HG03103 (cell line): ENCODE results near the gene ANKRD39.

Source experiments
- ATAC-seq: cut with Tn5 transposase; IDR thresholded peaks from one replicate; pipeline ENCODE4 v1.9.1; 2021; ENCODE audit warnings: low read depth; ENCODE audit not compliant: unreplicated experiment

Gene ANKRD39

DNA sequence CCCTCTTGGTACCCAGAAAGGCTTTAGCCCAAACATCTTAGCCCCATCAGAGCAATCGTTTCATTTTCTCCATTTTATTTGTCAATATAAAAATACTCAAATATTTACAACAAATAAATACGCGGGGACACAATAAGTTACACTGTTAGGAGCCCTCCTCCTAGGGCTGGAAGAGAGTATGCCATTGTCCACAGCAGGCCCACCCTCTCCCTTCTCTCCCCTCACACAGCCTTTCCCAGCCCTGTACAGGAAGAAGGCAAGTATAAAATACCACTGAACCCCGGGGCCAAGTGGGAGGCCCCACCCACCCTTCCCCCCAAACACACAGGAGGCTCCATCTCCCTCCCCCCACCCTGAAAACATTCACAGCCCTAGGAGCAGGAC, 1.9 kb upstream of the ANKRD39 start:
- no peak for ATAC-seq

DNA sequence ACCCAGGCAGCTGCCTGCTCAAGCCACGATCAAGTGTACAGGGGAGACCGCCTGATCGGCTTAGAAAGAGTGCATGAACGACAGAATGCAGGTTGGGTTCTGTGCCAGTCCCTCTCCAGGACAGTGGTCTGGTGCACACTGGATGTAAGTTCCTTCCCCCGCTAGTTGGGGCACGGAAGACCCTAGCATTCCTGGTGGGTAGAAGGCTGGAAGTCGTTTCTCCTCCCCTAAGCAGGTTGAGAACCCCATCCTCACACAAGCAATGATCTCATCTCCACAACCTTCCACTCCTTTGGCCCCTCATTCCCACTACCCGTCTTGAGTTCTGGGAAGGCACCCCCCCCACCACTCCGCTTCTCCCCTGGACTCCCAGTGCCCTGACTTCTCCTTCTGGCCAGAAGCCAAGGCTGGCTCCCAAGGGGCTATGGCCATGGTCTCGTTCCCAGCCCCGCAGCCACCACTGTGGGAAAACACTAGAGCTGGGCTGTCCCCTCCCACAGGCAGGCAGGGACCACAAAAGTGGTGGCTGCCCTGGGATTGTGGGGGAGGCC, 1.4 kb upstream of the ANKRD39 start:
- ATAC-seq, result no peak

DNA sequence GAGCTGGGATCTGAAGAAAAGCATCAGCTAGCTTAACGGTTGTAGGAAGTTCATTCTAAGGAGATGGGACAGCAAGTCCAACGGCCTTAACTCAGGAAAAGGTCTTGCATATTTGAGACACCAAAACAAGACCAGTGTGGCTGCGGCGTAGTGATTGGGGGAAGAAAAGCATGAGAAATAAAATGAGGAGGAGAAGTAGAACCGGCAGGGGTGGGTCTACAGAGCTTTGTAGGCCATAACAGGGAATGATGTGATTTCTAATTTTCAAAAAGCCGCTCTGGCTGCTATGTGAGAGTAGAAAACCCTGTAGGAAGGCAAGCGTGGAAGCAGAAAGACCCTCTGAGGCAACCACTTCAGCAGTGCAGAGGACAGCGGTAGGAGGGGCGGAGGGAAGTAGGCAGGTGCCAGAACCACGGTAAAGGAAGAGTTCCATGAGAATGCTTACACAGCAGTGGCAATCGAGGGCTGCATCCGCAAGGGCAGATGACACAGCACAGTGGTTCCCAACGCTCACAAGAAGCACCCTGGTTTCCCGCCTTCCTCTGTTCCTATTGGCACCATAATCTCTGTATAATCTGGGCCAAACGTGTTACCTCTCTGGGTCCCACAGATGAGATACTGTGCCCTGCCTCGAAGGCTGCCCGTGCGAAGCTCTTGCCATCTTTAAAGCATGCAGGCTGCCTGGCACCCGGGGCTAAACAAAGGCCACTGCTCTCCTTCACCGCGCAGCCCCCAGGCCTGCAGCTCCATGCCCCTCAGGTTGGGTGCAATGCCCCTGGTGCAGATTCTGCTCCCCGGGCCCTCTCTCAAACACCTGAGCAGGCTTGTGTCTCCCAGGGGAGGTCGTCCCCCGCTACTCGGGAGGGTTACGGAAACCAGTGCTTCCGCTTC, 795 bp downstream of the ANKRD39 start:
- ATAC-seq, result no peak

DNA sequence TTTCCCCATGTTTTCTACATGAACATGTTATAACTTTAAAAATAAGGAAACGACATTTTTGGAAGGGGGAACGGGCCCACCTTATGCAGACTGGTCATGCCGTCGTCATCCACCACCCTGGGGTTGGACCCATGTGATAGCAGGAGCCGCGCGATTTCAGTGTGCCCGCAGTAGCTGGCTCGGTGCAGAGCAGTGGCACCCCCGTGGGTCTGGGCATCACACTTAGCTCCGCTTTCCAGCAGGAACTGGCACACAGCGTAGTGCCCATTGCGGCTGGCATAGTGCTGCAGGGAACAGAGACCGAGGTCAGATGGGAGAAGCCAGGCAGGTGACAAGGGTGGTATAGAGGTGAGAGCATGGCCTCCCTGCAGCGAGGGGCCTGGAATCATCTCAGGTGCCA, 4.5 kb downstream of the ANKRD39 start:
- no peak for ATAC-seq

DNA sequence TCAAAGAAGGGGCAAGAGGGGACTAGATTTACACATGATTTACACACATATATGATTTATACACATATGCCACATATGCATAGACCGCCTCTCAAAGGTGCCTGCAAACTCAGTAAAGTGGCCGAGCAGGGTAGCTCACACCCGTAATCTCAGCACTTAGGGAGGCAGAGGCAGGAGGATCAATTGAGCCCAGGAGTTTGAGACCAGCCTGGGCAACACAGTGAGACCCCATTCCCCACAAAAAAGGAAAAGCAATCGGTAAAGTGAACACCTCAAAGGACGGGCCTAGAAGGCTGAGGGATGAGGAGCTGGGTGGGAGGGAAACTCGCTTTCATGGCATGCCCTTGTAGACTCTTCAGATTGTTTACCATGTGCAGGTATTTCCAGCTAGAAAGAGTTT, 5.1 kb downstream of the ANKRD39 start:
- ATAC-seq, result no peak

DNA sequence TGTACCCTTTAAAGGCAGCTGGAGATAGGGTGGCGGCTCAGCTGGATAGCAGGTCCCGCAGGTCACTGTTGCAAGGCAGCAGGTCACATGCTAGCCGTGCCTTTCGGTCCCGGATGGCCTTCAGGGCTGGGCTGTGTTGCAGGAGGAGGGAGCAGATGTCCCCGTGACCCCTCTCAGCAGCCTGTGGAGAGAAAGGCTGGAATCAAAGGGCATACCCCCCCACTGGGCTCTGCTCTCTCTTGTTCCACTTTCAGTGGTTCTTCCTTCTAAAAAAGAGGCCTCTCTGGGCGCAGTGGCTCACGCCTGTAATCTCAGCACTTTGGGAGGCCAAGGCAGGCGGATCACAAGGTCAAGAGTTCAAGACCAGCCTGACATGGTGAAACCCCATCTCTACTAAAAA, 9.6 kb downstream of the ANKRD39 start:
- ATAC-seq, result no peak

DNA sequence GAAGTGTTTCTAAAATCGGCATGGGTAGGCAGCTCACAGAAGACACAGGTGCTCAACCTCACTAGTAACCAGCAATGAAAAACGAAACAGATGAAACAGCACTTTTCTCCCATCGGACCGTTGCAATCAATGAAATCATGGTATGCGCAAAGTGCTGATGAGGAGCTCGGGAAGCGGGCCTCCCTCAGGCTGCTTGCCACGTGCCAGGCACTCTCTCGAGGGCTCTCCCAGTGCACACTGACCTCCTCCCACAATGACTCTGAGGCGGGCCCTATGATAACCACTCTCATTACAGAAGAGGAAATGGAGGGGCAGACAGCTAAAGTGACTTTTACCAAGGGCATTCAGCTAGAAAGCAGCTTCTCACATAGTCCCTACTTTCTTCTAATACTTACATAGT, 10.2 kb downstream of the ANKRD39 start:
- ATAC-seq, result no peak

DNA sequence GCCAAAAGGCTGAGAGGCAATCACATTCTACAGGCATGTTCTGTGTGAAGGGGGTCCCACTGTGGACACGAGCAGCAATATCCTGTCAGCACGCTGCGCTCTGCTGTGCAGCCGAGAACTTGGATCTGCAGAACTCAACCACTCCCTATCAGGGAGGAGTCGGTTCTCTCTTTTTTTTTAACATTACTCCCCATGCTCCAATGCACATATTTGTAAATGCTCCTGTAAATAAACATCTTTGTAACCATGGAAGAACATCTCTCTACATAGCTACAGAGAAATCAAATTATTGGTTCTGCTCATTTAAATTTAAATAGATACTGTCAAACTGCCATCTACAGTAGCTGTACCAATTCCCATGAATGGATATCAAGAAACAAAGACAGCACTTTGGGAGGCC, 11.0 kb downstream of the ANKRD39 start:
- ATAC-seq, result no peak

DNA sequence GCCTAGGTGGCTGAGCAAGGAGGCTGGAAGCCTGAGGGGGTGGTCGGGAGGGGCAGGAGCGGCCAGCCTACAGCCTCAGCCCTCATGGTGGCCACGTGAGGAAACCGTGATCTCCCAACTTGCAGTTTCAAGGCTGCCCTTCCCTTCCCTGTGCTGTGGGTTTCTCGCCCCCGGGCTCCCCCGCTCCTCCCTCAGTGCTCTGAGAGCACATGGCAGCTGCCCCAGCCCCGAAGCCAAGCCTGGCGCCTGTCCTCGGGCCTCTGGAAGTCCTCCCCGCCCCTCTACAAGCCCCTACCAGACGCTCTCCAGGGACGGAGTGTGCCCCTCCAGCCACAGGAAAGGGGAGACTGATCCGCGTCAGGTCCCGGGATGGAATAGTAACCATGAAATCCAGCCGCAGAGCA, 13.4 kb downstream of the ANKRD39 start:
- ATAC-seq, result no peak

DNA sequence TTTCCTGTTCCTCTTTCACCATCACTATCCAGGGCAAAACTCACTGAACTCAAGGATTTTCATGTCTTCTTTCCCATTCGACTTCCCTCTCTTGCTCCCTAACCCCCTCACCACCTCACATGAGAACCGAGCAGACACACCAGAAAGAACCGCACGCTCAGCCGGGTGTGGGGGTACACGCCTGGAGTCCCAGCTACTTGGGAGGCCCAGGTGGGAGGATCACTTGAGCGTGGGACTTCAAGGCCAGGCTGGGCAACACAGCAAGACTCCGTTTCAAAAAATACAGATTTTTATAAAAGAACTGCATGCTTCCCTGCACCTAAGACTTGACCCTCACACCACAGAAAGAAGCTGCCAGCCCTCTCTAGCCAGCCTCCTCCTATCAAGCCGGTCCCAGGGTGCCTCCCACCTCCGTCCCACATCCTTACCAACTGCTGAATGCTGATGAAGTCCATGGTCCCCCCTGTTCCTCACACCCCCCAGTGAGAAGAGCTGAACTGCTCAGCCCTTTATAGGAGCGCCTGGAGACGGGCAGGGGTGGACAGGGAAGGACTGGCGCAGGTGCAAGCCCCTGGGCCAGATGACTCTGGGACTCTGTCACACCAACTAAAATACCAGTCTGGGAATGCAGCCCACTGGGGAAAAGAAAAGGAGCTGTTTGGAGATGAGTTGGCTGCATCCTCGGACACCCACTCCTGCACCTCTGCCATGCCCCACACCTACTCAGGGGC, 14.1 kb downstream of the ANKRD39 start, which contains the start of gene ANKRD23:
Gene ANKRD23 (minus strand): TSS at position 484 of the 731 bp plus-strand sequence. CDS start 29 bp downstream, at position 455.
- ATAC-seq, result no peak

DNA sequence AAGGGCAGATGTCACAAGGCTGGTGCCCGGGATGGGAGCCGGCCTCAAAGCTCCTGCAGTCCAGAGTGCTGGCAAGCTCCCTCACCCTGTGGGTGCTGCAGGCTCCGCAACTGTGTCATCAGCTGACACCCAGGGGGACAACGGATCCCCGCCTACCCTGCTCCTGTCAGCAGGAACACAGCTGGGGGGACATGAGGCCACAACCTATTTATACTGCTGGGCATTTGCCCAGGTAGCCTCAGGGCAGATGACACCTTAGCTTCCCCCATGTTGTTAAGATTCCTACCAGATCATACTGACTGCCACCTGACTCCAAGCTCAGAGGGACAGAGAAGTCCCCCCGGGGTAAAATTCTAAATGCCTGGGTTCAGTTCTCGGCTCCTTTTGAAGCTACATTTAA, 15.2 kb downstream of the ANKRD39 start:
- no peak for ATAC-seq

DNA sequence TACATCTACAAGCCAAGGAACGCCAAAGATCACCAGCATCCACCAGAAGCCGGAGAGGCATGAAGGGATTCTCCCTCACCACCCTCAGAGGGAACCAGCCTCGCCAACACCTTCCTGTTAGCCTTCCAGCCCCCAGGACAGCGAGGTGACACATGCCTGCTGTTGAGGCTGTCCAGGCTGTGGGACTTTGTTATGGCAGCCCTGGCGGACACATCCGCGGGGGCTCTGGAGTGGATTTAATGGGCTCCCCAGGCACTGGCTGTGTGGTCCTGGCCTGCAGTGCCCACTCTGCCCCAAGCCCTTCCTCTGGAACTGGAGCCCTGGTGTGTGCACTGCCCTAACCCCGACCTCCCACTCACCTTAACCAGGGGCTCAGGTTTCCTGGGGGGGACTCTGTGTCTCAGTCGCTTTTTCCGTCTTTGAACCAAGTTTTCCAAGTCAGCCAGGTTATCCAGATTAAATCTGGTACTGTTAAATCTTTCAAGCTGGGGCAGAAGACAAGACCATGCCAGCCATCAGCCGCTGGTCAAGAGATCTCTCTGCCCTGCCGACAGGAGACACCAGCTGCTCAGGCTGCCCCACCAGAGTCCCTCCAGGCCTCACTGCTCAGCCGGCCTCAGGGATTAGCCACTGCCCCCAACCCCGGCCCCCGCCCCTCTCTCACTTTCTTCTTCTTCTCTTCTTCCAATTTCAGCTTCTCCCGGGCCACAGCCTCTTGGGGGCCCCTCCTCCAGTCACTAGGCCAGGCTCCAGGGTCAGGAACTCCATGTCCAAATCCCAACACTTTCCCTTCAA, 15.9 kb downstream of the ANKRD39 start:
- ATAC-seq, result no peak

DNA sequence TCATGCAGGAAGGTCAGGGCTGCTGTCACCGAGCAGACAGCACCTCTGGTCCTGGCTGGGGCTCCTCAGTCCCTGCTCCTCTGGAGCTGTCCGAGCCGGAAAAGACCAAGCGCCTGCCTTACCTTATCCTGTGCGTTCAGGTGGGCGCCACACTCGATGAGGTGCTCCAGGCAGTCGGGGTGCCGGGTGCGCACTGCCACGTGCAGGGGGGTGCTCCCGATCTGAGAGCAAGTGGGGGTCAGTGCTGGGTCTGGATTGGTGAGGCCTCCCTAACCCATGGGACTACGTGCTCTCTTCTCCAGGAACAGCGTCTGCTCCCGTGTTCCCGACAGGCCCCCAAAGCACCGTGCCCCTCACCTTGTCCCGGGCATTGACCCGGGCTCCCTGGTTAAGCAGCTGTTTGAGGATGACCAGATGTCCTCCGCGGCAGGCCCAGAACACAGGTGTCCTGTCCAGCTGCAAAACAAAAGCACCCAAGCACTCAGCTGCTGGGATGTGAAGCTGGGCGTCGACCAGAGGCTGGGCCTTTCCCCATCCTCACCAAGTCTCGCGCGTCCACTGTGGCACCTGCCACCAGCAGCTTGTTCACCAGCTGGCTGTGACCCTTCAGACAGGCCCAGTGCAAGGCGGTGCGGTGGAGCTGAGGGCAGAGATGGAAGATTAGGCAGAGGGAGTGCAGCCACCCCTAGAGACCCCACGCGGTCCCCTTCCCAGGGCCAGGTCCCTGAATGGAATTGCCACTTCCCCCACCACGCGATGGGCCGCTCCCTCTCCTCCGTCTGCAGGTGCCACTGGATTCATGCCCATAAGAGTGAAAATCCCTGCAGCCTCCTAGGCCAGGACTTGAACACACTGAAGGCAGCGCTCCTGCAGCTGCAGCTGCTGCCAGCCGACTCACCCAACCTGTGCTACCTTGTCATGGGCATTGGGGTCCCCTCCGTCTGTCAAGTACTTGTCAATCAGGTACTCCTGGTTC, 17.7 kb downstream of the ANKRD39 start:
- ATAC-seq, result no peak

DNA sequence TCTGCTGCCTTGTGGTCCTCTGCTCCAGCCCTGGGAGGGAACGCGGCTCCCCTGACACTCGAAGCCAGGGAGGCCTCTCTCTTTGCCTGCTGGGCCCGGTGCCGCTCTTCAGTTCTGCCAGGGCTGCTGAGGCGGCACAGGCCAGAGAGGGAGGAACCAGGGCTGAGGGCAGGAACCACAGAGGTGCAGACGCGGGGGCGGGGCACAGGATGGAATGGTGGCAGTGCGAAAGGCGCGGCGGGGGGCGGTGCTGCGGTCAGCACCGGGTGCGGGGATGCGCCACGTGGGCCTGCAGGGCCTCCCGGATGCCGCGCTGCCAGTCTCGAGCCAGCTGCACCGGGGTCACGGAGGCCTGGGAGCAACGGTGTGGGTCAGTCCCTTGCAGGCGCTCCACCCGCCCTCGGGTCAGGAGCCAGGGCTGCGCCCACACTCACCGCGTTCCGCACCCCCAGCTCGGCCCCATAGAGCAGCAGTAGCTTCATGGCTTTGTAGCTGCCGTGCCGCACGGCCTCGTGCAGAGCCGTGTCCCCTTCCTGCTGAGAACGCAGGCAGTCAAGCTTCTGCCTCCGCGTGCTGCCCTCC, 18.4 kb downstream of the ANKRD39 start:
- ATAC-seq, result no peak

DNA sequence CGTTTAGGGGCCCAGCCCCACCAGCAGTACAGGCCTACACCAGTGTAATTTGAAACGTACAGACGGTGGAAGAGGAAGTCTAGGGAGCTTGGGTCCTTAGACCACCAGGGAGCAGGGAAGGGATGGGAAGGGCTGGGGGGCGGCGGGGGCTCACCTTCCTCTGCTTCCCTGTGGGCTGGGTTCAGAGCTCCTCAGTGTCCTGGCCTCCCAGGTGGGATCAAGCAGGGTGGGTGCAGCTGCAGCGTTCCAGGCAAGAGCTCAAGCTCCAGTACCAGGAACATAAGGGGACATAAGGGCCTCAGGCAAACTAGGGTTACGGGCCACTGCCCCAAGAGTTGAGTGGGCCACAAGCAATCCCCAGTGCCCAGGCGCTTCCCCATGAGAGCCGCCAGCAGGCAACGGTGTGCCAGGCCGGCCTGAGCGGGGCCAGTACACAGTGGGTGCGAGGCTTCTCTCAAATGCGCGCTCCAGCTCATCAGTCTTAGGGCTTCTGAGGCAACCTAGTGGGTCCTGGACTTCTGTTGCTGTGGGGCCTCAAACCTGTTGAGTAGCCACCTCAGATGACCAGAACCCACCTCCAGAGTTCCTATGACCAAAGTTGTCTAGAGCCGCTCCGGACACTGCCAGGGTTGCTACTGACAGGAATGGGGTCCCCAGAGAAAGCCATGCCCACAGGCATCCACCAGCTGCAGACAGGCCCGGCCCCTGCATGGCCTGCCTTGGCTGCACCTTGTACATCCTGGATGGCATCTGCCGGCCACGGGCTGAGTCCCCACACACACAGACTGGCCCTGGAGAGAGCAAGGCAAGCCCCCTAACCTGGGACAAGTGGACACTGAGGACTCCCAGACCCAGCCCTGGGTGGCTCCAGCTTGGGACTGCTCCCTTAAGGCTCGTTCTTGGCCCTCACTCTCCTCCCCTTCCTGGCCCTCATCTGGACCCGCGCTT, 19.2 kb downstream of the ANKRD39 start:
- ATAC-seq, result no peak

DNA sequence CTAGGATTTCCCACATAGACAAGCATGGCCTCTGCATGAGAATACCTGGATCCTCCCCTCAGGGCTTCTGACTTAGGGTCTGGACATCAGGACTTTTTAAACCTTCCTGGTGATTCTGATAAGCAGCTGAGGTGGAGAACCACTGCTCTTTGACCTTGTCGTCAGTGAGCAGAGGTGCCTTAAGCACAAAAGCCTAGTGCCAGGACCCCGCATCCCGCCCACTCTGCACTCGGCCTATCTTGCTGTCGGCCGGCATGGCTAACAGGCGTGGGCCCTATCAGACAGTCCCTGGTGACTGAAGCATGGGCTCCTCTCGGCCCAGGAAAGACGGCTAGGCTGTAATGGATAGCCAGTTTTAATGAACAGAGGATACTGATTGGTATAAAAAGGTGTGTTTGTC, 20.2 kb downstream of the ANKRD39 start:
- ATAC-seq, result no peak

DNA sequence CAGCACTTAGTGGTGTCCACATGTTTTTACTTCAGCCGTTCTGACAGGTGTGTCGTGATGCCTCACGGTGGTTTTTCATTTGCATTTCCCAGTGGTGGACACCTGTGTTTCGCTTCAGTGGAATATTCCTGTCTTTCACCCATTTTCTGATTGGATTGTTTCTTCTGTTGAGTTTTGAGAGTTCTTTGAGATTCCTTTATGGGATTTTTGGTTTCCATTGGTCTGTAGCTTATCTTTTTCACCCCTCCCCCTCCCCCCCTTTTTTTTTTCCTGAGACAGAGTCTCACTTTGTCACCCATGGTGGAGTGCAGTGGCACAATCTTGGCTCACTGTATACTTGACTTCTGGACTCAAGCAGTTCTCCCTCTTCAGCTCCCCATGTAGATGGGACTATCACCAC, 22.0 kb downstream of the ANKRD39 start:
- ATAC-seq, result no peak
